Tongue (tissue), 2 donors: Measurements from ENCODE around the gene MACROH2A2. TPM values are rescaled to one million over a fixed set of nuclear protein-coding genes. Genes with fewer than 3 reads are reported as not detected.
A peak's percentile ranks its signal among the peaks of the same experiment; 100 is the strongest.
"Not testable (repeated sequence)": the region's sequence is repeated elsewhere in the genome, so short reads cannot be mapped to it uniquely, and the experiment has no call there.

Experiments used
- DNase-seq: peaks from one replicate; pipeline ENCODE4 v3.0.0-alpha.2; 2015
- total RNA-seq: library from RNA; depleted of rRNA; stranded (reverse); fragments of >200 nt; gene quantifications from one replicate; pipeline ENCODE4 v1.2.3, GENCODE V29; 2014

Gene MACROH2A2
- total RNA-seq, 1 donor from 2014 or later: 18.9 TPM

DNA sequence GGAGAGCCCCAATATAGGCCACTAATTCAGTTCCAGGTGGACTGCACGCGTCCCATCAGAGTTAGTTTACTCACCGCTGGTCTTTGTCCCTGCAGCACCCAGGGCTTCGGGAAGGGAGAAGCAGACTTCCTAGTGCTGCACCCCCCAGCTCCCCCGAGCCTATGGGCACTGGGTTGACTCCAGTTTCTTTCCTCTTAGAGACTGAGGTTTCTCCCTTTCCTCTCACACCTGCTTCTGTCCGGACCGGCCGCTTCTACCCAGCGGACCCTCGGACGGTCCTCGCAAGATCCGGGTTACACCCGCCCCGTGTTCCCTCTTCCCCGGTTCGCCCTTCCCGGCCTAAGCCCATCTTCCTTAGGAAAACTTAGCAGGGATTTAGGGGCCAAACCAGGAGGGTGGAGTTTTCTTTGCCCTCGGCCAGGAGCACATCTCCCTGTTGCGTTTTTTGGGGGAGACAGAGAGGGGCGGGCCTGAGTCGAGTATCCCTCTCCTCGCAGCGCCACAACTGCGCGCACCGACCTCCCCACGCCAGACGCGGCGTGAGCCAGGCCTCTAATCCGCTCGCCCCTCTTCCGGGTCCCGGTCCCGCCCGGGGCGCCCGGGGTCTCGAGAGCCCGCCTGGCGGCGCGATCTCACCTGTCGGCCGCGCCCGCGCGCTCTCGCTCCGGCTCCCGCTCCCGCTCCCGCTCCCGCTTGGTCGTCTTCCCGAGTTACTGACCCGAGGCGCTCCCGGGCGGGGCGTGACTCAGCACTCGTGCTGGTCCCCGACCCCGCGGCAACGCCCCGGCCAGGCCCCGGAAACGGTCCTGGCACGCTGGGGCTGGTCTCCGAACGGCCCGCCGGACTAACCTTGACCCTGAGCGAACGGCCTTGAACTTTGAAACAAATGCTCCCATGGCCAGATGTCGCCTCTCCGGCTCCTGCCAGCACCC, 79.7 kb downstream of the MACROH2A2 start, which contains the start of gene AIFM2:
Gene AIFM2 (minus strand): TSS at position 728 of the 932 bp plus-strand sequence. CDS start 8,741 bp downstream, outside the sequence.
- peak; percentile 63 for DNase-seq

DNA sequence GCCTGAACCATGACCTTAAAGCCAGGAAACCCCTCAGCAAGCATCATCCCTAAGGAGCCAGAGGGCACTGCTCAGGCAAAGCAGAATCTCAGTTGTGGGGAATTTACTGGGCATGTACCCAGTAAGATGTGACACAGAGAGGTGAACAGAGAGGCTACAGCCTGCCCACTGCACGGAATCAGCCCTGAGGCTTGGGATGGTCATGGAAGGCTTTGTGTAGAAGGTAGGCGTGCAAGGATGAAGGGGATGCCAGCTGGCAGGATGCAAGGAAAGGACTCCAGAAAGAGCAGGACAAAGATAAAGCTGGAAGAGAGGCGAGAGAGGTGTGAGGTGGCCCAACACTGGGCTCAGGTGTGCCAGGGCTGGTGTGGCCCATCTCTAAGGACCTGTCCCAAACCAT, 82.4 kb downstream of the MACROH2A2 start:
- no peak for DNase-seq

DNA sequence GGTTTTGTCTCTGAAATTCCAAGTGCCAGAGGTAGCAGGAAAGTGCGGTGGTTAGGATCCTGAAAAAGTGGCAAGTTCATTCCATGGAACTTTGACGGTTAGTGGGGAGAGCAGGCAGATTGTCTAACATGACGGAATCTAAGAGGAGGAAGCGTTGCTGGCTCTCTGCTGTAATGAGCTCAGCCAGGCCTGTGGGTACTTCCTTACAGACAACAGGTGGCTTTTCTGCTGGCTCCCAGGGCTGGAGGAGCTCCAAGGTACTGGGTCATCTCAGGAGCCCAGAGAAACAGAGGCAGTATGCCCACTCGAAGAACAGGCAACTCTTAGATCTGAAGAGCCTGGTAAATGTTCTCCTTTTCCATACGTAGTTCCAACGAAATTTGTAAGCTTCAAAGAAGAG, 83.0 kb downstream of the MACROH2A2 start:
- DNase-seq: peak; percentile 25

DNA sequence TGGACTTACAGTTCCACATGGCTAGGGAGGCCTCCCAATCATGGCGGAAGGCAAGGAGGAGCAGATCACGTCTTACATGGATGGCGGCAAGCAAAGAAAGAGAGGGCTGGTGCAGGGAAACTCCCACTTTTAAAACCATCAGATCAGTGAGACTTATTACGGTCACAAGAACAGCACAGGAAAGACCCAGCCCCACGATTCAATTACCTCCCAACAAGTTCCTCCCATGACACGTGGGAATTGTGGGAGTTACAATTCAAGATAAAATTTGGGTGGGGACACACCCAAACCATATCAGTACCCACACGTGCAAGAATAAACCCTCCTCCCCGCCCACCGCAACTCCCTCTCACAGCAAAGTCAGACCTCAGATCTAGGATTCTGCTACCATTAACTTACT, 84.5 kb downstream of the MACROH2A2 start:
- no peak for DNase-seq

DNA sequence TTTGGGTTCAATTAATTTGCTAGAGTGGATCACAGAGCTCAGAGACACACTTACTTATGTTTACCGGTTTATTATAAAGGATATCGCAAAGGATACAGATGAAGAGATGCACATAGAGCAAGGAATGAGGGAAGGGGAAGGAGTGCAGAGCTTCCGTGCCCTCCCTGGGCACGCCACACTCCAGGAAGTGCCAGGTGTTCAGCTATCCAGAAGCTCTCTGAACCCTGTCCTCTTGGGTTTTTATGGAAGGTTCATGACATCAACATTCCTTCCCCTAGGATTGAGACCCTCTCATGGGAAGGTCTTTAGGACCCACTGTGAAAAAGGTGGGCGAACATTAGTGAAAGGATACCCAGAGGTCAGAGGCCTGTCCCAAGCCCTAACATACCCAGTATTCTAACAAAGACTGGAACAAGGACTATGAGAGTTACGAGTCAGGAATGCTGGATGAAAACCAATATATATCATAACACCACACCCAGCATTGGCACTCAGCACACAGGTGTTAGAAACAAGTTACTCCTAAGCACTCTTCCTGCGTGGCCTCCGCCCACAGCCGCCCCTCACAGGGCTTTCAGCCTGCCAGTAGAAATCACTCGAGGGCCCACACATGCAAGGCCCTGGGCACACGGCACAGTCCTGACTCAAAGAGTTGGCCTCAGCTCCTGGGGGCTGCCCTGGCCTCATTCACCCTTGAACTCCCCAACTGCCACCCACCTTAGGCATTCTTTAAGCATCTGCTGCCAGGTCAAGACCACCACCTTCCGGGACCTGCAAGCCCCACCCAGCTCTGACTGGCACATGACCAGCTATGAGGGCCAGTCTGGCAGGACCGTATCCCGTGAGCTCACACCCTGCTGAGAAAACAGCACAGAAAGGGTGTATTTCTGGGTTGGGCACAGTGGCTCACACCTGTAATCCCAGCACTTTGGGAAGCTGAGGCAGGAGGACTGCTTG, 85.6 kb downstream of the MACROH2A2 start:
- no peak for DNase-seq

DNA sequence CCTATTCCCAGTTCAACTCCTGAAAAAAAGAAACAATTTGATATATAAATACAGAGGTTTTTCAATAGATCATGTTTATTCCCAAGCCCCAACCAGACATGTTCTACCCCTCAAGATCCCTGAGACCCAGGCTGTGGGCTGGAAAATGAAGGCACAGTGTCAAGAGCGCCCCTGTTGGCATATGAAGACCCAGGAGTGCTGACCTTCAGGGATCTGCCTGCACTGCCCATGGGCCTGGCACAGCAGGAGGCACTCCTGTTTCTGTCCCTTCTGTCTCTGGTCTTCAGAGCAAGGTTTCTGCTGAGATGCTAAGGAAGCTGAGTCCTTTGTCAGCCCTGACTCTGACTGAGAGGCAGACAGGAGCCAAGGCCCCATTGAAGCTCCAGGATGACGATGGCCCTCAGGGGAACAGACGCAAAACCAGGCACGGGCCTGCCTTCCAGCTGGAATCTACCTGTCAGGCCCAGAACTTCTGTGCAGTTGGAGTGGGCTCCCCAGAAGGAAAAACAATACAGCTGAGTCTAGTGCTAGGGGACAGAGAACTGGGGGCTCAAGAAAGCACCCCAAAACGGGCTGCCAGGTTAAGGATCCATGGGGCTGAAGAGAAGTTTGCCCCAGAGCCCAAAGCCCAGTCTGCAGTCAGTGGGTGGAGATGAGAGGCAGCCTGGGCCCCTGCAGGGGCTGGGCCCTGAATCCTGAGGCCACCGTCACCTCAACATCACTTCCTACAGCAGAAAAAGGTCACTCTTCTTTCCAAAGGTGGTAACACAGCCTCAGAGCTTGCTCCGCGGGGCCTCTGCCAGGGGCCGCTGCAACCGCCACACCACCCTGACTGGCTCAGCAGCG, 86.7 kb downstream of the MACROH2A2 start:
- DNase-seq: no peak

DNA sequence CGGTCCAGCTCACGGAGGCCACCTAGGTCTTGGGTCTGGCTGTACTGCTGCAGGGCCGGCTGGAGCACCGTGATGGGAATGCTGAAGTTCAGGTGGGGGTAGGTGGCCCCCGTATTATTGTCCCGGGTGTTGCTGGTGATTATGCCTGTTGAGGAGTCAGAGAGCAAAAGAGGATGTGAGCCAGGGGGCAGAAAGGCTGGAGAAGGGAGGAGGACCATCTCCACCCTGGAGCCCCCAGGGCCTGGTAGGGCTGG, 87.3 kb downstream of the MACROH2A2 start:
- no peak for DNase-seq

DNA sequence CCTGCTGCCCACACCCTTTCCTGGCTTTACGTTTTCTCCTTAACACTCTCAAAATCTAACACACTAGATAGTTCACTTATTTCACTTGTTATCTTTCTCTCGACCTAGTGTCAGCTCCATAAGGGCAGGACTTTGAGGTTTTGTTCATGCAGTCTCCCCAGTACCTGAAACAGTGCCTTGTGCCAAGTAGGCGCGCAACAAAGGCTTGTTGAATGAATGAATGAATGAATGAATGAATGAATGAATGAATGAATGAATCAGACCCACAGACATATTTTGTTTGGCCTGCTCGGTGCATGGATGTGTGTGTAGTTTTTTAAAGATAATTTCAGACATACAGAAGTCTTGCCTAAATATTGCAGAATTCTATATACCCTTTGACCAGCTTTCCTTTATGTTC, 87.7 kb downstream of the MACROH2A2 start:
- no peak for DNase-seq

DNA sequence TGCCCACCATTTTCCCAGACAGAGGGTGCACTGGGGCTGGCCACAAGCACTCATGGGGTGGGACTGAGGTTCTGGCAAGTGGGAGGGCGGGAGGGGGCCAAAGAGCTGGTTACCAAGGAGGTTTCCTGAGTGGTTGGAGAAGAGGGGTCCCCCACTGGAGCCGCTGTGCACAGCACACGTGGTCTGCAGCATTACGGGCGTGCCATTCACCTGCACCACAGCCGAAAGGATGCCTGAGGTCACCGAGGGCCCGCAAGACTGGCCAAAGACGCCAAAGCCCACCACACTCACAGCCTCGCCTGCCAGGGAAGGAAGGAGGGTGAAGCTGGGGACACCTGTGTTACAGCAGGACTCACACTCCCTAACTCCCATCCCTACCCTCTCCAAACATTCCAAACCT, 89.9 kb downstream of the MACROH2A2 start:
- no peak for DNase-seq

DNA sequence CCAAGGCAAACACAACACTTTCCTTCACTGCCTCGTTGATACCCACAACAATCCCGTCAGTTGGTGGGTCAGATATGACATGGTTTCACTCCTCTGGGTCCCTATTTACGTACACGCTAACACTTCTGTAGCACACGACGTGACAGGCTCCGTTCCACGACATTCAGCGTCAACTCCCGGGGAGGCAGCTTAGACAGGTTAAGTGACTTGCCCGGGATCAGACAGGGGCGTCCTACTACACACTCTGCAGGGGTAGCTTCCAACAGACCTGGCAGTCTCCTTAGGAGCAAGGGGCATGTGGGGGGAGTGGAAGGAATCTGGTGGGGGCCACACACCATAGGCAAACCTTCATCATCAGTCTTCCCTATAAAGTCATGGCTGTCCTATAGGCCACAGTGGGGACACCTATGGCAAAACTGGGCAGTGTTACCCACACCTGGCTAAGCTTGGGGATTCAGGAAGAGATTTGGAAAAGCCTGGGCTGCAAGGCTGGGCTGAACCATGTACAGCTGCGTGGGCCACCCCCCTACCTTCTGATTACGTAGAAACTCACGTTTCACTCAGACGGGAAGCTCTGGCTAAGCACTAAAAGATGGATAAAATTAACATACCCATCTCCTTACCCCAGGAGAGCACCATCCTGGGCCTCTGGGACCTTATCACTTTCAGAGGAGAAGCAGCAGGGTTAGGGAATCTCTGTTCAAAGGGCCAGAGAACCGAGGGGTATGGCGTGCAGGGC, 91.9 kb downstream of the MACROH2A2 start:
- no peak for DNase-seq

DNA sequence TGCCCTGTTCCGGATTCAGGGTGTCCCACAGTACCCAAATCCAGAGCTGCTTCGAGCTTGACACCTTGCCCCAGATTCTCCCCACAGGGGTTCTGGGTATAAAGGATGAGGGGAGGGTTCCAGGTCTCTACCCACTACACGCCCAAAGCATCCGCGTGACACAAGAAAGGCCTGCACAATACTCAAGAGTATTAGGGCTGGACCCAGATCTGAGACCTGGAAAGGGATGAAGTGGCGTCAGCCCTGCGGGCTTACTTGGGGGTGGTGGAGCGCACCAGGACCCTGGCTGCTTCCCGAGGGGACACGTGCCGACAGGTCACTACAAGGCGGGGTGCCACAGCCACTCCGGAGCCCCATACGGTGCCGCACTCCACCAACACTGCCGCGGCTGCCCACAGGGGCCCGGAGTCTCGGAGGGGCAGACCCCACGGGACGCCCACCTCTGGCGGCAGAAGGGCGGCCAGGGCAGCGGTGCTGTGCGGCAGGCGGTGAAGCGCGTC, 92.6 kb downstream of the MACROH2A2 start:
- peak; percentile 12 for DNase-seq

DNA sequence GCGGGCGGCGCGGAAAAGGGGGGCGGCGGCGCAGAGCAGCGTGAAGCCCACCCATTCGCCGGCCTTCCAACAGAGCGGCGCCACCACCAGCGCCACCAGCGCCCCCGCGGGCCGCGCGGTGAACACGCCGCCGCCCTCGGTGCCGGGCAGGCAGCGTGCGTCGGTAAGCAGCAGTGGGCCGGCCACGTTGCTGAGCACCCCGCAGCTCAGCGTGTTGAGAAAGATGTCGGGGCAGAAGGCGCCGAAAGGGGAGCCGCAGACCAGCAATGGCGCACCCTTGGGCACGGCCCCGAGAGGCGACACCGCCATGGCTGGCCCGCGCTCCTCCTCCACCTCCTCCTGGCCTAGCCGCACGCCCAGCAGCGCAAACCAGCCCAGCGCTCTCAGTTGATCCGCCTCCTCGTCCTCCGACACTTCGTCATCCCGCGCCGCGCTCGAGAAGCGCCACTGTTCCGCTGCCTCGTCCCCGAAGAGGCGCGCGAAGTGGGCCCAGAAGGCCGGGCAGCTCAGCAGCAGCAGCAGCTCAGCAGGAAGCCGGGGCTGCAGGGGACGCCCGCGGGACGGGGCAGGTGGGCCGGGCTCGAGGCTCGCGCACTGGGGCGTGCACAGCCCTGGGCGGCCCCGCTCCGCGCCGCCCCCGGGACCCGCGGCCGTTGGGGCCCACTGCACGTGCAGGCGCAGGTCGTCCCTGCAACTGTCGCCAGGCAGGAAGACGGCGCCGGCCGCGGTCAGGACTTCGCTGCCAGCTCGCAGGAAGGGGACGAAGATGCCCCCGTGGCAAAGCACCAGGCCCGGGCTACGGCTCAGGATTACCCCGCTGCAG, 93.2 kb downstream of the MACROH2A2 start:
- peak; percentile 75 for DNase-seq

DNA sequence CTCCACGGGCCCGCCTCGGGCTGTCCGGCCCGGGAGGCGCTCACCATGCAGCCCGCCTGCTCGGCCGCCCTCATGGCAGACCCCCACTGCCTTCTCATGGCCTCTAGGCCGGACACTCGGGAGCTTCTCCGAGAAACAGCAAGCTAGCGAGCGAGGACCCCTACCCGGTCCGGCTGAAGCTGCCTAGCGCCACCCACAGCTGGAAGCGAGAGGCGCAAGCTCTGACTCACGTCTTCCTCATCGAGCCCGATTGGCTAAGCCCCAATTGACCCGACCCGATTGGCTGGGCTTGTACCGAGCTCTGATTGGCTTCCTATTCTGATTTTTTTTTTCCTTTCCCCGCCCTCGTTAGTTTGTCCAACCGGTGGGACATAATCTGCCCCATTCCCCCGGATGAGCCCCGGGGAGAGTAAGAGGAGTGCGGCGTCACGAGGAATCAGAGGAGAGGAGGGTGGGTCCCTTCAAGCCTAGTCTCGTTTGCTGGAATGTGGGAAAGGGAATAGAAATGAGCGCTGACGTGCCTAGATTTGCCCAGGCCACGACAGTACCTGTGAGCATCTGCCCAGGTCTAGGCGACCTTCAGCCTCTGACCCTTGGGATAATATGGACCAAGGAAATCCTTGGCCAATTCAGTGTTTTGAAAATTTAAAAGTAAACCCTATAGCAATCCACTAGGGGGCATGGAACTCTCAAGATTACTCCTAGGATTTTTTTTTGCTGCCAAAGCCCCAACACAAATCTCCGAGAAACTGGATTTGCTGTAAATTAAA, 94.0 kb downstream of the MACROH2A2 start, which contains the start of gene TYSND1:
Gene TYSND1 (minus strand): TSS at position 212 of the 770 bp plus-strand sequence. CDS start 114 bp downstream, at position 98.
- DNase-seq: peak; percentile 99

DNA sequence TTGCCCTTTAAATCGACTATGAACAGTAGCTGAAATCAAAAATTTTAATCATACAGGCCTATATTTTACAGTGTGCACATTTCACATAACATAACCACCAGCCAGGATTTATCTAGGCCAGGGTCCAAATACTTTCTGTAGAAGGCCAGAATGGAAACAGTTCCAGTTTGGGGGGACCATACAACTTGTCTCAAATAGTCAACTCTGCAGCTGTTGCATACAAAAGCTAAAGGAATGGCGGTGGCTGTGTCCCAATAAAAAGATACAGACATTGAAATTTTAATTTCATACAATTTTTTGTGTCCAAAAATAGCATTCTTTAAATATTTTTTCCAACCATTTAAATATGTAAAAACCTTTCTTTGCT, 94.6 kb downstream of the MACROH2A2 start:
- DNase-seq: peak; percentile 81

DNA sequence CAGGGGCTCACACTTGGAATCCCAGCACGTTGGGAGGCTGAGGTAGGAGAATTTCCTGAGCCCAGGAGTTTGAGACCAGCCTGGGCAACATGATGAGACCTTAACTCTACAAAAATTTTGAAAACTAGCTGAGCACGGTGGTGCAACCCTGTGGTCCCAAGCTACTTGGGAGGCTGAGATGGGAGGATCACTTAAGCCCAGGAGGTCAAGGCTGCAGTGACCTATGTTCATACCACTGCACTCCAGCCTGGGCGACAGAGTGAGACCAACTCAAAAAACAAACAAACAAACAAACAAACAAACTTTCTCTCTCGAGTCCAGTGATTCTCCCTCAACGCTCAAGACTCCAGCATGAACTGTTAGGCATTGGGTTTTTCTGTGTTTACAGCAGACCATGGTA, 95.9 kb downstream of the MACROH2A2 start:
- DNase-seq: no peak

DNA sequence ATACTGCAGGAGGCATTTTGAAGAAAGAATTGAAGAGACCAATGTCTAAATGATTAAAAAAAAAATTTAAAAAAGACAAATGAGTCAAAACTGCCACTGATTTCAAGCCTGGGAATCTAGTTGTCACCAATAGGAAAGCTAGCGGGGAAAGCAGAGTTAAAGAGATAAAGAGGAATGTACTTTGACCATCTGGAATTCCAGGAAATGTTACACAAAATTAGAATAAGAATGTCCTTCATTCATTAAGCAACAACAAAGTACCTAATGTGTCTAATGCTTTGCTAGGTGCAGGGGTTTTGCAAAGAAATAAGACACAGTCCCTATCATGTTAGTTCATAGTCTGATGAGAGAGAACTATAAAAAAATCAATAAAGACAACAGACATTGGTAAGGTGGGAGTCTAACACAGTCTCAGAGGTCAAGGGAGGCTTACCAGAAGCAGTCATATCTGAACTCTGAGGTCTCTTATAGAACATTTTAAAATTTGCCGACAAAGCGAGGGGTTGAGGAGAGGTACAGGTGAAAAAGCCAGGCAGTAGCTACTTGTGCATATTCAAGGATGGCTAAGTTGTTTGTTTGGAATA, 102.7 kb downstream of the MACROH2A2 start:
- no peak for DNase-seq

DNA sequence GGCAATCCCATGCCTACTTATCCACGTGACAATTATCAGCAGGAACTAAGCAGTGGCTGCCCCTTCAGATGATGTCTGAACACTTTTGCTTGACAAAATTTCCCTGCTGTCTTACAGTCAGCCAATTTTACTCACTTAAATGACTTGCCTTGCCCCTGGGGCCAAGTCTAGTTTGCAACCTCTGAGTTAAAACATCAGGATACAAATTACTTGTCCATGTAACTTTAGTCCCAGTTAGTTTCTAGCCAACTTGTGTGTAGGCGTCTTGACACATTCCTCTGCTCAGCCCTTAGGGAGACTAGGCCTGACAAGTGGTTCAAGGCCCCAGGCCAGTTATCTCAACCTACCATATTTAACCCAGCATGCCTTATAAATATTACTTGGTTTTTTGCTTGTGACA, 105.5 kb downstream of the MACROH2A2 start:
- DNase-seq: no peak

DNA sequence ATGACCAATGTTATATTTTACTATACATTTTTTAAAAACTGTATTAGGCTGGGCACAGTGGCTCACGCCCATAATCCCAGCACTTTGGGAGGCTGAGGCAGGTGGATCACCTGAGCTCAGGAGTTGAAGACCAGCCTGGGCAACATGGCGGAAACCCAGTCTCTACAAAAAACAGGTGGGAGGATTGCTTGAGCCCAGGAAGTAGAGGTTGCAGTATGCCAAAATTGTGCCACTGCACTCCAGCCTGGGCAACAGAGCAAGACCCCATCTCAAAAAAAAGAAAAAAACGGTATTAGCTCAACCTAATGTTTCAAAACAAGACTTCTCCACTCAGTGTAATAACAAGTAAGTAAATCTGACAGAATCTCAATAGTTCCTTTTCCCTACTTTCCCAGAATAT, 106.7 kb downstream of the MACROH2A2 start:
- DNase-seq: not testable (repeated sequence)

DNA sequence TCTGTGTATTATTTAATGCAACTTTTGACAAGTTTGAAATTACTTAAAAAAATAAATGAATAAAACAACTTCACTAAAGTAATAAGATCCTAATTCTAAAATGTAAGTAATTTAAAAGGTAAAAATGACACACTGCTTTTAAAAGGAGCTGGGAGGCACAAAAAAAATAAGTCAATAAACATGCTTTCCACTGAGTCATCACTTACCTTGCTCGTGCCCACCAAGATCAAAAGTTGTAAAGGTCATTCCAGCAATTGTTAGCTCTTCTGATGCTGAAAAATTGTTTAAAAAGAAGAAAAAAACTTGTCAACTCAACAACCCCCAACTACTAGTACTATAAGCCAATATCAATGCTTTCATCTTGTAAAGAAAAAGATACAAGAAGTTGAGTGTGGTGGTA, 108.2 kb downstream of the MACROH2A2 start:
- no peak for DNase-seq
